ENCODE measurements around the gene CCM2L. TPM values are rescaled to one million over a fixed set of nuclear protein-coding genes. Genes with fewer than 3 reads are reported as not detected.

CCM2L gene
- total and polyA plus RNA-seq, 2 of the 8 experiments (the other 6 are each of a cell fraction or from before 2014, with no cell fraction given) = 5.5 to 15.8 TPM

GRCh38 chr20:32004963-32005362 is 5.3 kb upstream of the CCM2L start:
- POLR2A ChIA-PET (ENCODE audit: partially characterized antibody) = no interaction called here
- FAIRE-seq = peak; percentile 92

More at GRCh38 chr20:32004963-32005362, 5.3 kb upstream of the CCM2L start:
- Histone ChIP-seq H2BK20ac (ENCODE audit: low read length) (no peak overlapping the region), H4K5ac (ENCODE audit: insufficient read length, low read depth, low read length) (no peak overlapping the region), H2BK12ac (ENCODE audit: low read depth, low read length) (no peak overlapping the region), H2BK120ac (replicated peaks; ENCODE audit: low read depth, low read length) (no peak overlapping the region), H4K91ac (replicated peaks; ENCODE audit: insufficient read length, low read length) (no peak overlapping the region), H2BK5ac (ENCODE audit: low read depth, low read length) (no peak overlapping the region), H3K27ac (ENCODE audit: low read depth, low read length) (no peak overlapping the region), H3K18ac (ENCODE audit: extremely low read depth, low read length) (no peak overlapping the region), H3K23me2 (ENCODE audit: low read depth, low read length) (no peaks in the 10 kb centered on the region; the same call in 1 of the 2 replicates), H3K4me3 (ENCODE audit: extremely low read depth in 1 of 4, insufficient read depth in 2 of 4, low read depth in 3 of 4, low read length in 4 of 4) (no peak overlapping the region), H3K27me3 (replicated peaks in 1 of 4; ENCODE audit: control insufficient read depth in 3 of 4, extremely low read depth in 1 of 4, insufficient read depth in 3 of 4, low read length in 3 of 4) (no peaks in the 10 kb centered on the region), H3K56ac (replicated peaks; ENCODE audit: insufficient read length, low read depth, low read length) (no peak overlapping the region), H3K4ac (replicated peaks; ENCODE audit: insufficient read length, low read depth, low read length) (no peak overlapping the region), H3K79me2 (ENCODE audit: control insufficient read depth in 1 of 2, insufficient read depth in 2 of 2, low read length in 2 of 2) (no peaks in the 10 kb centered on the region), H3K79me1 (ENCODE audit: low read depth, low read length) (no peaks in the 10 kb centered on the region), H2BK15ac (ENCODE audit: low read length) (no peak overlapping the region), H3K36me3 (ENCODE audit: control insufficient read depth in 2 of 4, insufficient read depth in 4 of 4, low read length in 3 of 4) (no peaks in the 10 kb centered on the region), H2AFZ (ENCODE audit: low read length) (no peak overlapping the region), H4K8ac (ENCODE audit: extremely low read depth, insufficient read depth, low read length) (no peak overlapping the region), H3K9me3 (ENCODE audit: insufficient read depth in 2 of 2, low read depth in 1 of 2, low read length in 1 of 2) (no peaks in the 10 kb centered on the region), H4K20me1 (replicated peaks in 1 of 2; ENCODE audit: control insufficient read depth in 1 of 2, insufficient read depth in 2 of 2, low read length in 2 of 2) (no peaks in the 10 kb centered on the region), H2AK5ac (ENCODE audit: low read depth, low read length) (no peak overlapping the region), H3K4me2 (ENCODE audit: insufficient read depth in 1 of 2, low read depth in 2 of 2, low read length in 2 of 2) (no peak overlapping the region), H3K14ac (ENCODE audit: insufficient read length) (no peak overlapping the region), H3K23ac (ENCODE audit: insufficient read length) (no peak overlapping the region), H3K4me1 (replicated peaks in 1 of 4; ENCODE audit: control insufficient read depth in 3 of 4, insufficient read depth in 4 of 4, low read length in 3 of 4) (peaks cover 10 to 17% (median 16%) of the 10 kb centered on the region in 4 experiments), H3K9ac (replicated peaks in 1 of 4; ENCODE audit: extremely low read depth in 1 of 4, low read depth in 3 of 4, low read length in 3 of 4) (no peak overlapping the region)
- TF ChIP-seq ZNF274 (IDR thresholded peaks at IDR 0.05; ENCODE audit: borderline replicate concordance, extremely low read depth, low read length) = no peak
- no peak for TF ChIP-seq POLR2AphosphoS5 (IDR thresholded peaks at IDR 0.05; ENCODE audit: low read depth, low read length)
- TF ChIP-seq RFX5 (IDR thresholded peaks at IDR 0.05; ENCODE audit: borderline replicate concordance, low read depth, low read length) = no peak
- TF ChIP-seq ATF3 (IDR thresholded peaks at IDR 0.05; ENCODE audit: insufficient read depth, low read depth, low read length) = no peak
- no peak for TF ChIP-seq POLR2A (IDR thresholded peaks at IDR 0.05; ENCODE audit: control extremely low read depth in 1 of 2, low read depth in 2 of 2, low read length in 2 of 2)
- TF ChIP-seq NANOG (IDR thresholded peaks at IDR 0.05; ENCODE audit: insufficient read depth, low read depth, low read length, poor library complexity, severe bottlenecking) = no peak
- TF ChIP-seq YY1 (IDR thresholded peaks at IDR 0.05; ENCODE audit: low read depth, low read length) = no peak
- peak; percentile 52 for TF ChIP-seq SIX5 (IDR thresholded peaks at IDR 0.05; ENCODE audit: low read depth, low read length)
- no peak for TF ChIP-seq MAFK (IDR thresholded peaks at IDR 0.05; ENCODE audit: low read depth, low read length)
- TF ChIP-seq NRF1 (IDR thresholded peaks at IDR 0.05; ENCODE audit: low read depth, low read length) = no peak
- TF ChIP-seq RBBP5 (IDR thresholded peaks at IDR 0.05; ENCODE audit: borderline replicate concordance, low read depth, low read length) = no peak
- no peak for TF ChIP-seq HDAC2 (IDR thresholded peaks at IDR 0.05; ENCODE audit: borderline replicate concordance in 1 of 2, low read depth in 2 of 2, low read length in 2 of 2)
- no peak for TF ChIP-seq MAX (IDR thresholded peaks at IDR 0.05)
- peak; percentile 52; the same call in 1 of the 2 replicates for TF ChIP-seq CREB1 (IDR thresholded peaks at IDR 0.05)
- no peak for TF ChIP-seq CHD1 (IDR thresholded peaks at IDR 0.05; ENCODE audit: low read depth, low read length)
- no peak for DNase-seq (ENCODE audit: low read depth in 1 of 2, low spot score in 2 of 2)
- CTCF ChIA-PET (ENCODE audit: partially characterized antibody) = interaction anchor here (0.9 to 1.7 kb wide), 4 partner anchors 10 to 154 kb away, joined by 3 to 6 read pairs (median 4); partner anchors contain the start of gene PDRG1
